ENCODE measurements around the gene CCDC68. TPM values are rescaled to one million over a fixed set of nuclear protein-coding genes. Genes with fewer than 3 reads are reported as not detected.

Gene CCDC68
- total and polyA plus RNA-seq, 2 donors (not counting 3 experiments of a cell fraction or from before 2014, with no cell fraction given): 0.72 to 1.0 TPM

DNA sequence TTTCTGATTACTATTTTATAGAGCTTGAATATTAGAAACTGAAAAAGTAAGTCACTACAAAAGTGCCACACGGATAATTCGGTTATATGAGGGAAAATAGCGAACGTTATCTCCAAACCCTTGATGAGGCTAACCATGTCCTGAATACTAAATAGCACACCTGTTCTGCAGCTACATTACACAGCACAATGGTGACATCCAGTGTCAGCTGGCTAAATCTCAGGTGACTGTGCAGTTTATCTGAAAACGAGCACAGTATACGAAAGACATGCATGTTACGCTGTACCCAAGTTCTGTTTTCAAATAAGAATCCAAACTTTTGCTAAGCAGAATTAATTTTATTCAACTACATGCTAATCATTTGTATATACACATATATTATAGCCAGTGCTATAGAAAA lies 9.0 kb downstream of the CCDC68 start:
- FAIRE-seq (no peak), DNase-seq (ENCODE audit: low read depth, low spot score) (no peak)
- H4K20me1 ChIP-seq (replicated peaks; ENCODE audit: control insufficient read depth, extremely low read depth, insufficient read depth, low read length): no peaks in the 10 kb centered on the region
- no peaks in the 10 kb centered on the region for H3K27me3 ChIP-seq (ENCODE audit: control insufficient read depth in 2 of 2, insufficient read depth in 2 of 2, low read length in 2 of 2)
- no peak overlapping the region for H3K4me3 ChIP-seq (replicated peaks in 1 of 3; ENCODE audit: insufficient read depth in 1 of 3, low read depth in 1 of 3, low read length in 3 of 3)
- H2AFZ ChIP-seq (ENCODE audit: low read depth, low read length): no peak overlapping the region
- peaks cover 15% of the 10 kb centered on the region for H3K4me1 ChIP-seq (ENCODE audit: control insufficient read depth, extremely low read depth, insufficient read depth, low read length)
- ChIA-PET POLR2A (no interaction called here), CTCF (interaction anchor here (1.3 to 2.7 kb wide), 2 partner anchors 17 to 272 kb away, joined by 4 to 18 read pairs; no protein-coding TSS in a partner anchor)
- dilution Hi-C loops (cut with MboI; ENCODE audit: extremely low pct_ligation_motif_present, low sequenced_read_pairs): no loop called here
- no peaks in the 10 kb centered on the region for H3K36me3 ChIP-seq (ENCODE audit: control insufficient read depth in 2 of 2, extremely low read depth in 1 of 2, insufficient read depth in 2 of 2, low read length in 2 of 2)
- H3K79me2 ChIP-seq (ENCODE audit: control insufficient read depth, insufficient read depth, low read length): no peaks in the 10 kb centered on the region
- intact Hi-C loops (cut with micrococcal nuclease): no loop called here
- no peak overlapping the region for H3K4me2 ChIP-seq (ENCODE audit: insufficient read depth, low read length)
- no peak for TF ChIP-seq POLR2A (IDR thresholded peaks at IDR 0.05; ENCODE audit: low read depth, low read length)
- TF ChIP-seq, protein P1, sequence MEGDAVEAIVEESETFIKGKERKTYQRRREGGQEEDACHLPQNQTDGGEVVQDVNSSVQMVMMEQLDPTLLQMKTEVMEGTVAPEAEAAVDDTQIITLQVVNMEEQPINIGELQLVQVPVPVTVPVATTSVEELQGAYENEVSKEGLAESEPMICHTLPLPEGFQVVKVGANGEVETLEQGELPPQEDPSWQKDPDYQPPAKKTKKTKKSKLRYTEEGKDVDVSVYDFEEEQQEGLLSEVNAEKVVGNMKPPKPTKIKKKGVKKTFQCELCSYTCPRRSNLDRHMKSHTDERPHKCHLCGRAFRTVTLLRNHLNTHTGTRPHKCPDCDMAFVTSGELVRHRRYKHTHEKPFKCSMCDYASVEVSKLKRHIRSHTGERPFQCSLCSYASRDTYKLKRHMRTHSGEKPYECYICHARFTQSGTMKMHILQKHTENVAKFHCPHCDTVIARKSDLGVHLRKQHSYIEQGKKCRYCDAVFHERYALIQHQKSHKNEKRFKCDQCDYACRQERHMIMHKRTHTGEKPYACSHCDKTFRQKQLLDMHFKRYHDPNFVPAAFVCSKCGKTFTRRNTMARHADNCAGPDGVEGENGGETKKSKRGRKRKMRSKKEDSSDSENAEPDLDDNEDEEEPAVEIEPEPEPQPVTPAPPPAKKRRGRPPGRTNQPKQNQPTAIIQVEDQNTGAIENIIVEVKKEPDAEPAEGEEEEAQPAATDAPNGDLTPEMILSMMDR (IDR thresholded peaks at IDR 0.05; ENCODE audit: extremely low read depth in 1 of 2, insufficient read depth in 1 of 2, low read depth in 1 of 2, low read length in 2 of 2): no peak
- TF ChIP-seq, protein P2, sequence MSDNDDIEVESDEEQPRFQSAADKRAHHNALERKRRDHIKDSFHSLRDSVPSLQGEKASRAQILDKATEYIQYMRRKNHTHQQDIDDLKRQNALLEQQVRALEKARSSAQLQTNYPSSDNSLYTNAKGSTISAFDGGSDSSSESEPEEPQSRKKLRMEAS (IDR thresholded peaks at IDR 0.05; ENCODE audit: insufficient read depth, insufficient read length): no peak
- no peak for TF ChIP-seq JUN (IDR thresholded peaks at IDR 0.05; ENCODE audit: borderline replicate concordance, insufficient read depth, insufficient read length, low read depth)
- TF ChIP-seq POLR2AphosphoS5 (IDR thresholded peaks at IDR 0.05; ENCODE audit: insufficient read depth, low read depth, low read length): no peak
- TF ChIP-seq GATA2 (IDR thresholded peaks at IDR 0.05; ENCODE audit: insufficient read depth, insufficient read length, low read depth, low read length): no peak
- TF ChIP-seq FOS (IDR thresholded peaks at IDR 0.05; ENCODE audit: borderline replicate concordance, insufficient read depth, low read length): no peak
- TF ChIP-seq MYC (IDR thresholded peaks at IDR 0.05; ENCODE audit: low read depth, low read length): no peak
- TF ChIP-seq EZH2 (IDR thresholded peaks at IDR 0.05; ENCODE audit: borderline replicate concordance, low read depth, low read length, severe bottlenecking): no peak
- H3K27ac ChIP-seq (ENCODE audit: insufficient read depth, low read depth, low read length): no peak overlapping the region
- no peak overlapping the region for H3K9ac ChIP-seq (replicated peaks; ENCODE audit: extremely low read depth, insufficient read depth, low read length)
- H3K9me1 ChIP-seq (replicated peaks; ENCODE audit: control insufficient read depth, extremely low read depth, insufficient read depth, low read length): no peaks in the 10 kb centered on the region
- no peaks in the 10 kb centered on the region for H3K9me3 ChIP-seq (replicated peaks; ENCODE audit: control insufficient read depth, insufficient read depth, low read length)
- BruUV-seq (replicated peaks): no TSS peak
